ENCODE results near the gene IPO9.

- TF ChIP-seq CTCF (IDR thresholded peaks at IDR 0.05 in 4 of 5, conservative IDR thresholded peaks at IDR 0.05 in 1 of 5) = no peak
- no peak for TF ChIP-seq POLR2A (IDR thresholded peaks at IDR 0.05)
These were observed 12.6 kb upstream of the IPO9 start for GRCh38 chr1:201816309-201816854.

Measured in gastrocnemius medialis (tissue), 4 donors.